Astrocyte (in vitro differentiated cells and primary cell): ENCODE measurements around the gene MORN5.
A peak's percentile ranks its signal among the peaks of the same experiment; 100 is the strongest.

ENCODE experiments used
- CTCF ChIP-seq: IDR thresholded peaks from 2 replicates; pipeline ENCODE4 v1.5.1; 2011; ENCODE audit warnings: low read depth, mild to moderate bottlenecking, inconsistent platforms, low read length, moderate library complexity; ENCODE audit not compliant: insufficient read depth
- EZH2 ChIP-seq: IDR thresholded peaks from 2 replicates; pipeline ENCODE4 v1.6.1; 2012; ENCODE audit warnings: mild to moderate bottlenecking, low read length, inconsistent platforms; ENCODE audit not compliant: insufficient read depth

- TF ChIP-seq CTCF (peak; percentile 89), EZH2 (no peak)
These were observed 34.6 kb upstream of the MORN5 start for GRCh38 chr9:122125158-122125508.
